ENCODE measurements around the gene GTSE1. TPM values are rescaled to one million over a fixed set of nuclear protein-coding genes. Genes with fewer than 3 reads are reported as not detected.

GTSE1 gene
- 0.13 and 0.26 TPM in 2 replicates for total RNA-seq

- no peaks in the 10 kb centered on the region for H3K36me3 ChIP-seq (ENCODE audit: control insufficient read depth, insufficient read depth, low read length)
- FAIRE-seq (no peak), DNase-seq (ENCODE audit: low read depth) (peak; percentile 92)
Observed at GRCh38 chr22:46296257-46297150, at the start of gene GTSE1. GTSE1 (plus strand) TSS chr22:46296870; CDS start chr22:46297401, 531 bp downstream.

GRCh38 chr22:46247443-46247975 lies 49.2 kb upstream of the GTSE1 start:
- no peak for FAIRE-seq
- no peak for DNase-seq (ENCODE audit: low read depth)
- Histone ChIP-seq H3K27me3 (ENCODE audit: control insufficient read depth, insufficient read depth, low read length) (no peaks in the 10 kb centered on the region), H3K4me3 (ENCODE audit: low read depth, low read length) (no peak overlapping the region), H3K36me3 (ENCODE audit: control insufficient read depth, insufficient read depth, low read length) (no peaks in the 10 kb centered on the region)
- TF ChIP-seq CTCF (IDR thresholded peaks at IDR 0.05; ENCODE audit: insufficient read depth, low read length, severe bottlenecking) = no peak

More at GRCh38 chr22:46296257-46297150, at the start of gene GTSE1:
- Histone ChIP-seq H3K4me3 (ENCODE audit: low read depth, low read length) (peak within 1 kb of the TSS; percentile 61), H3K27me3 (ENCODE audit: control insufficient read depth, insufficient read depth, low read length) (no peaks in the 10 kb centered on the region)
- peak; percentile 29 for TF ChIP-seq CTCF (IDR thresholded peaks at IDR 0.05; ENCODE audit: insufficient read depth, low read length, severe bottlenecking)

- Histone ChIP-seq H3K27me3 (ENCODE audit: control insufficient read depth, insufficient read depth, low read length) (no peaks in the 10 kb centered on the region), H3K36me3 (ENCODE audit: control insufficient read depth, insufficient read depth, low read length) (no peaks in the 10 kb centered on the region), H3K4me3 (ENCODE audit: low read depth, low read length) (peak within 1 kb of the TSS; percentile 79)
- TF ChIP-seq CTCF (IDR thresholded peaks at IDR 0.05; ENCODE audit: insufficient read depth, low read length, severe bottlenecking) = no peak
- no peak for FAIRE-seq
- DNase-seq (ENCODE audit: low read depth) = peak; percentile 74
Observed at GRCh38 chr22:46250035-46250782, 46.5 kb upstream of the GTSE1 start, which contains the start of gene CDPF1. CDPF1 (minus strand) TSS chr22:46250293; CDS start chr22:46248284, 2,009 bp downstream.

GRCh38 chr22:46250783-46251125 lies 45.9 kb upstream of the GTSE1 start:
- Histone ChIP-seq H3K36me3 (ENCODE audit: control insufficient read depth, insufficient read depth, low read length) (no peaks in the 10 kb centered on the region), H3K4me3 (ENCODE audit: low read depth, low read length) (peak overlapping the region; percentile 79), H3K27me3 (ENCODE audit: control insufficient read depth, insufficient read depth, low read length) (no peaks in the 10 kb centered on the region)
- DNase-seq (ENCODE audit: low read depth) (no peak), FAIRE-seq (no peak)
- no peak for TF ChIP-seq CTCF (IDR thresholded peaks at IDR 0.05; ENCODE audit: insufficient read depth, low read length, severe bottlenecking)

- Histone ChIP-seq H3K27me3 (ENCODE audit: control insufficient read depth, insufficient read depth, low read length) (no peaks in the 10 kb centered on the region), H3K36me3 (ENCODE audit: control insufficient read depth, insufficient read depth, low read length) (no peaks in the 10 kb centered on the region), H3K4me3 (ENCODE audit: low read depth, low read length) (peak overlapping the region; percentile 79)
- DNase-seq (ENCODE audit: low read depth) = no peak
- FAIRE-seq = no peak
- no peak for TF ChIP-seq CTCF (IDR thresholded peaks at IDR 0.05; ENCODE audit: insufficient read depth, low read length, severe bottlenecking)
Observed at GRCh38 chr22:46251266-46251665, 45.4 kb upstream of the GTSE1 start.
